ENCODE measurements around the gene OSTC. TPM values are rescaled to one million over a fixed set of nuclear protein-coding genes. Genes with fewer than 3 reads are reported as not detected.

Gene OSTC
- total and polyA plus RNA-seq, 2 experiments from 2014 or later = 319 to 637 TPM

DNA sequence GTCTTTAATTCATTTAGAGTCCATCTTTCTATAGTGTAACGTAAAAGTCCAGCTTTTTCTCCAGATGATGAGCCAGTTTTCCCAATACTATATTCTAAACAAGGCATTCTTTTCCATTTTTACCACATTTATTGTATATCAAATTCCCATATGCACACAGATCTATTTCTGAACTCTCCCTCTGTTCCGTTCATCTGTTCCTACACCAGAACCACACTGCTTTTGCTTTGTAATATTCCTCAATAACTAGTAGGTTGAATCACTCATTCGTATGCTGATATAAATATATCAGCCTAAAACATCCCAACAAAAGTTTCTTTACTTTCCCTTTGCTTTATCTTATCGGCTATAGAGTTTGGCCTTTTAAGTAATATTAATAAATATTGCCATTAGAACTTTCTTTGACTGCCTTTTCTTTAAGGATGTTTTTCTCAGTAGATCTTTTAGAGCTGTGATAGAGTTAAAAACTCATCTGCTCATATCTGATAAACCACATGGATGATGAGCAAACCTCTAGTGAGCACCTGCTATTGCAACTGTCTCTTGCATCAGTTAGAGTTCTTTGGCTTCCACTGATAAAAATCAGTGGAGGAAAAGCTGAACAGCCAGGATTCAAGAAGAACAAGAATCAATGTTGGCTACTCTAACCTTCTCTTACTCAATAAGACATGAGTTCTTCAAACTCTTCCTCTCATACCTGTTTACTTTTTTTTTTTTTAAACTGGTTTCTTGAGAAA is 43.2 kb upstream of the OSTC start:
- Histone ChIP-seq H2AFZ (no peak overlapping the region), H3F3A (ENCODE audit: insufficient read depth) (no peaks in the 10 kb centered on the region), H3K9me2 (ENCODE audit: insufficient read depth) (no peaks in the 10 kb centered on the region), H3K4me2 (ENCODE audit: unreplicated experiment) (no peak overlapping the region), H3K4me1 (ENCODE audit: insufficient read depth) (no peaks in the 10 kb centered on the region), H4K20me1 (ENCODE audit: insufficient read depth) (no peaks in the 10 kb centered on the region), H3K27me3 (replicated peaks; ENCODE audit: insufficient read depth) (no peaks in the 10 kb centered on the region), H3K4me3 (no peak overlapping the region), H3K27ac (no peak overlapping the region), H3K9ac (no peak overlapping the region), H3K9me3 (ENCODE audit: low read depth) (no peaks in the 10 kb centered on the region), H3K79me2 (ENCODE audit: insufficient read depth) (no peaks in the 10 kb centered on the region), H3K36me3 (ENCODE audit: low read depth) (no peaks in the 10 kb centered on the region)
- 84% methylated on average over 4 of the region's 4 CpGs for WGBS, 2 experiments (ENCODE audit: low coverage in 1 of 2, low lambda C conversion rate in 2 of 2, missing lambda C conversion rate in 2 of 2)
- TF ChIP-seq EZH2phosphoT487 (IDR thresholded peaks at IDR 0.05; ENCODE audit: insufficient read depth, low read depth) (no peak), EZH2 (IDR thresholded peaks at IDR 0.05; ENCODE audit: insufficient read depth, poor library complexity, severe bottlenecking) (no peak)
- DNase-seq = no peak
- in situ Hi-C loops (cut with MboI) = no loop called here

DNA sequence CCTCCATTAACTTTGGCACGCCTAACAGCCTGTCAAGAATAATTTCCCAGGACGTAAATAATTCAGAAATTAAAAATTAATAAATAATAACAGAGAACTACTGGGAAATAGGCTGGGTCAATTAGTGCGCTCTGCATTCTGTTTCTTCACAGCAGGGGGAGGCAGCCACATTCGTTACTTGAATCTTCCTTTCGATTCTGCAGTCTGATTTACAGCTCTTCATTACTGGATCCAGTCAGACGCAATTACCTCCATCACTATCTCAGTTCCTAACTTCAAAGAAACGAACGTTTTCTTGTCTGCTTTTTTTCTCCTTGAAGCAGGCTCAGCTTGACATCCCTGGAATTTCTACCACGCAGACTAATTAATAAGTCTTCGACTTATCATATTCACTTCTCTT is 39.0 kb upstream of the OSTC start:
- peak overlapping the region; percentile 88 for H2AFZ ChIP-seq
- in situ Hi-C loops (cut with MboI) = no loop called here

GRCh38 chr4:108612365-108612764 is 38.0 kb upstream of the OSTC start:
- Histone ChIP-seq H4K20me1 (ENCODE audit: insufficient read depth) (no peaks in the 10 kb centered on the region), H3K27ac (no peak overlapping the region), H3K9me3 (ENCODE audit: low read depth) (no peaks in the 10 kb centered on the region), H3K9me2 (ENCODE audit: insufficient read depth) (no peaks in the 10 kb centered on the region), H3K4me1 (ENCODE audit: insufficient read depth) (no peaks in the 10 kb centered on the region), H3K4me2 (ENCODE audit: unreplicated experiment) (no peak overlapping the region), H3F3A (ENCODE audit: insufficient read depth) (no peaks in the 10 kb centered on the region), H3K79me2 (ENCODE audit: insufficient read depth) (no peaks in the 10 kb centered on the region), H3K27me3 (replicated peaks; ENCODE audit: insufficient read depth) (no peaks in the 10 kb centered on the region), H3K4me3 (no peak overlapping the region), H3K9ac (no peak overlapping the region), H3K36me3 (ENCODE audit: low read depth) (no peaks in the 10 kb centered on the region), H2AFZ (peak overlapping the region; percentile 88; the same call in 1 of the 2 replicates)
- no peak for DNase-seq
- no peak for TF ChIP-seq EZH2phosphoT487 (IDR thresholded peaks at IDR 0.05; ENCODE audit: insufficient read depth, low read depth)
- TF ChIP-seq EZH2 (IDR thresholded peaks at IDR 0.05; ENCODE audit: insufficient read depth, poor library complexity, severe bottlenecking) = no peak
- whole genome bisulfite sequencing, 2 experiments (ENCODE audit: low coverage in 1 of 2, low lambda C conversion rate in 2 of 2, missing lambda C conversion rate in 2 of 2) = 77% methylated on average over 6 of the region's 6 CpGs
- in situ Hi-C loops (cut with MboI) = no loop called here

More for the DNA sequence above, 39.0 kb upstream of the OSTC start:
- WGBS, 2 experiments (ENCODE audit: low coverage in 1 of 2, low lambda C conversion rate in 2 of 2, missing lambda C conversion rate in 2 of 2) = 28 to 36% methylated on average over 10 of the region's 10 CpGs
- Histone ChIP-seq H3K9ac (peak overlapping the region; percentile 58; the same call in 1 of the 2 replicates), H3K9me3 (ENCODE audit: low read depth) (no peaks in the 10 kb centered on the region), H3K79me2 (ENCODE audit: insufficient read depth) (no peaks in the 10 kb centered on the region), H3K4me2 (ENCODE audit: unreplicated experiment) (peak overlapping the region; percentile 92), H3K4me3 (peak overlapping the region; percentile 76), H3K36me3 (ENCODE audit: low read depth) (no peaks in the 10 kb centered on the region), H3K9me2 (ENCODE audit: insufficient read depth) (no peaks in the 10 kb centered on the region), H3K4me1 (ENCODE audit: insufficient read depth) (no peaks in the 10 kb centered on the region), H4K20me1 (ENCODE audit: insufficient read depth) (no peaks in the 10 kb centered on the region), H3K27me3 (replicated peaks; ENCODE audit: insufficient read depth) (no peaks in the 10 kb centered on the region), H3K27ac (no peak overlapping the region), H3F3A (ENCODE audit: insufficient read depth) (no peaks in the 10 kb centered on the region)
- no peak for TF ChIP-seq EZH2phosphoT487 (IDR thresholded peaks at IDR 0.05; ENCODE audit: insufficient read depth, low read depth)
- TF ChIP-seq EZH2 (IDR thresholded peaks at IDR 0.05; ENCODE audit: insufficient read depth, poor library complexity, severe bottlenecking) = no peak
- DNase-seq = peak; percentile 60

GRCh38 chr4:108619372-108620100 is 30.9 kb upstream of the OSTC start:
- H3K4me1 ChIP-seq (ENCODE audit: insufficient read depth) = peaks cover 37% of the 10 kb centered on the region
- H4K20me1 ChIP-seq (ENCODE audit: insufficient read depth) = no peaks in the 10 kb centered on the region; the same call in 1 of the 2 replicates
- H3K27ac ChIP-seq = peak overlapping the region; percentile 48
- H3K9me2 ChIP-seq (ENCODE audit: insufficient read depth) = no peaks in the 10 kb centered on the region
- H3F3A ChIP-seq (ENCODE audit: insufficient read depth) = peaks cover 24% of the 10 kb centered on the region
- H3K9me3 ChIP-seq (ENCODE audit: low read depth) = no peaks in the 10 kb centered on the region
- WGBS, 2 experiments (ENCODE audit: low coverage in 1 of 2, low lambda C conversion rate in 2 of 2, missing lambda C conversion rate in 2 of 2) = 75 to 77% methylated on average over 7 of the region's 7 CpGs
- H3K4me3 ChIP-seq = peak overlapping the region; percentile 95
- H2AFZ ChIP-seq = peak overlapping the region; percentile 98
- peak; percentile 25 for DNase-seq
- peak overlapping the region; percentile 71 for H3K9ac ChIP-seq
- in situ Hi-C loops (cut with MboI) = no loop called here
- peak overlapping the region; percentile 82 for H3K4me2 ChIP-seq (ENCODE audit: unreplicated experiment)
- TF ChIP-seq EZH2phosphoT487 (IDR thresholded peaks at IDR 0.05; ENCODE audit: insufficient read depth, low read depth) = no peak
- H3K27me3 ChIP-seq (replicated peaks; ENCODE audit: insufficient read depth) = no peaks in the 10 kb centered on the region
- peaks cover 42% of the 10 kb centered on the region for H3K79me2 ChIP-seq (ENCODE audit: insufficient read depth)
- peaks cover 31% of the 10 kb centered on the region for H3K36me3 ChIP-seq (ENCODE audit: low read depth)

All from GM23248 (cell line).